Endothelial cell of umbilical vein (primary cell): ENCODE results near the gene MASP2. TPM values are rescaled to one million over a fixed set of nuclear protein-coding genes. Genes with fewer than 3 reads are reported as not detected.

Experiments used
- BruUV-seq: library from RNA; stranded (reverse); fragments of 400-500 nt; replicated peaks from 2 replicates; lab custom pipeline; 2021; lab: Mats Ljungman, UMichigan
- CTCF ChIA-PET: fragments of 300-600, 350-600 bp; sonication (Branson Sonifier 250); formaldehyde crosslinking; loops from one replicate; lab custom pipeline; 2021; ENCODE audit warnings: antibody characterized with exemption, inconsistent platforms; lab: Charles Lee
- POLR2A ChIA-PET: fragments of 300-600, 350-600 bp; sonication (Branson Sonifier 250); formaldehyde crosslinking; loops from one replicate; lab custom pipeline; 2021; ENCODE audit warnings: antibody characterized with exemption, inconsistent platforms; lab: Charles Lee
- DNase-seq: peaks from one replicate; pipeline ENCODE4 v3.0.0-alpha.2; 2011; ENCODE audit warnings: low read depth, low spot score
- FAIRE-seq: peaks from 2 replicates; lab custom pipeline; 2011; peaks lifted over from hg19 to GRCh38; lab: Jason Lieb, UNC
- H2AFZ ChIP-seq: 2 replicates; pipeline ENCODE4 v1.6.0; 2012; ENCODE audit warnings: low read depth, low read length, control low read depth, inconsistent platforms
- H3K27ac ChIP-seq: 2 replicates; pipeline ENCODE4 v1.5.1; 2011; ENCODE audit warnings: low read depth, mild to moderate bottlenecking, control low read depth, low read length, moderate library complexity; ENCODE audit not compliant: insufficient read depth
- H3K27me3 ChIP-seq, 2 experiments: 2 replicates each; pipeline versions ENCODE4 v1.6.0 to v1.6.1; 2011; ENCODE audit warnings: low read length in 2 of 2, mixed read lengths in 1 of 2; ENCODE audit not compliant: control insufficient read depth in 2 of 2, insufficient read depth in 2 of 2
- H3K36me3 ChIP-seq, 2 experiments: 2 replicates in 1 of 2; 3 replicates in 1 of 2; pipeline ENCODE4 v1.5.1; 2011; ENCODE audit warnings: low read length in 2 of 2, mild to moderate bottlenecking in 1 of 2, moderate library complexity in 1 of 2; ENCODE audit not compliant: control insufficient read depth in 2 of 2, insufficient read depth in 2 of 2; ENCODE audit errors: extremely low read depth in 1 of 2
- H3K4me1 ChIP-seq: 3 replicates; pipeline ENCODE4 v1.5.1; 2011; ENCODE audit warnings: mild to moderate bottlenecking, low read length; ENCODE audit not compliant: control insufficient read depth, insufficient read depth; ENCODE audit errors: extremely low read depth
- H3K4me2 ChIP-seq: 2 replicates; pipeline ENCODE4 v1.6.1; 2011; ENCODE audit warnings: low read length, control low read depth, mixed read lengths; ENCODE audit not compliant: insufficient read depth
- H3K4me3 ChIP-seq, 3 experiments: fragments of 200-600 bp in 1 of 3; sonication (generic), shearing (Covaris generic) in 1 of 3; replicated peaks in 1 of 3; 2 replicates each; pipeline ENCODE4 v1.5.1; 2011 to 2016; ENCODE audit warnings: control low read depth in 3 of 3, low read length in 3 of 3, mild to moderate bottlenecking in 2 of 3, inconsistent platforms in 1 of 3, low read depth in 1 of 3, moderate library complexity in 1 of 3; ENCODE audit not compliant: insufficient read depth in 1 of 3
- H3K79me2 ChIP-seq: 2 replicates; pipeline ENCODE4 v1.6.0; 2012; ENCODE audit warnings: low read length, inconsistent platforms; ENCODE audit not compliant: control insufficient read depth, insufficient read depth
- H3K9ac ChIP-seq: replicated peaks from 2 replicates; pipeline ENCODE3; 2011; ENCODE audit warnings: low read length, control low read depth; ENCODE audit not compliant: insufficient read depth; ENCODE audit errors: extremely low read depth
- H3K9me1 ChIP-seq: replicated peaks from 3 replicates; pipeline ENCODE4 v1.6.0; 2011; ENCODE audit warnings: mild to moderate bottlenecking, low read length; ENCODE audit not compliant: control insufficient read depth, insufficient read depth; ENCODE audit errors: extremely low read depth
- H3K9me3 ChIP-seq: replicated peaks from 2 replicates; pipeline ENCODE4 v1.5.1; 2012; ENCODE audit warnings: low read length, inconsistent platforms; ENCODE audit not compliant: control insufficient read depth, insufficient read depth
- H4K20me1 ChIP-seq: replicated peaks from 2 replicates; pipeline ENCODE3; 2011; ENCODE audit warnings: mild to moderate bottlenecking, low read length; ENCODE audit not compliant: control insufficient read depth, insufficient read depth; ENCODE audit errors: extremely low read depth
- CTCF ChIP-seq, 2 donors: IDR thresholded peaks; 1 replicate in 1 of 2; 2 replicates in 1 of 2; pipeline ENCODE4 v1.5.1; 2011; ENCODE audit warnings: low read length in 2 of 2, mild to moderate bottlenecking in 2 of 2, moderate library complexity in 2 of 2, control low read depth in 1 of 2, inconsistent platforms in 1 of 2, low read depth in 1 of 2; ENCODE audit not compliant: insufficient read depth in 1 of 2; ENCODE audit errors: extremely low read depth in 1 of 2
- EZH2 ChIP-seq: IDR thresholded peaks from 2 replicates; pipeline ENCODE4 v1.6.1; 2012; ENCODE audit warnings: borderline replicate concordance, low read depth, mild to moderate bottlenecking, moderate library complexity, low read length, inconsistent platforms; ENCODE audit not compliant: severe bottlenecking
- FOS ChIP-seq: IDR thresholded peaks from 2 replicates; pipeline ENCODE4 v1.6.1; 2011; ENCODE audit warnings: mild to moderate bottlenecking, low read length, moderate library complexity, borderline replicate concordance; ENCODE audit not compliant: insufficient read depth
- GATA2 ChIP-seq: IDR thresholded peaks from 2 replicates; pipeline ENCODE4 v1.7.0; 2011; ENCODE audit warnings: low read depth, mild to moderate bottlenecking, moderate library complexity, mixed read lengths, low read length; ENCODE audit not compliant: insufficient read length, insufficient read depth
- JUN ChIP-seq: IDR thresholded peaks from 2 replicates; pipeline ENCODE4 v1.6.1; 2011; ENCODE audit warnings: borderline replicate concordance, low read depth; ENCODE audit not compliant: insufficient read length, insufficient read depth
- MAX ChIP-seq: IDR thresholded peaks from 2 replicates; pipeline ENCODE4 v1.6.1; 2011; ENCODE audit not compliant: insufficient read depth, insufficient read length
- MYC ChIP-seq: IDR thresholded peaks from one replicate; pipeline ENCODE4 v1.6.1; 2011; ENCODE audit warnings: mild to moderate bottlenecking, low read depth, low read length
- POLR2A ChIP-seq: IDR thresholded peaks from 2 replicates; pipeline ENCODE4 v1.6.1; 2012; ENCODE audit warnings: low read depth, mild to moderate bottlenecking, control low read depth, low read length
- POLR2AphosphoS5 ChIP-seq: IDR thresholded peaks from 2 replicates; pipeline ENCODE4 v1.6.1; 2012; ENCODE audit warnings: low read depth, mild to moderate bottlenecking, control low read depth, low read length, moderate library complexity; ENCODE audit not compliant: insufficient read depth
- dilution Hi-C: fragments of 300-500 bp; cut with MboI; formaldehyde crosslinking; loops from one replicate; pipeline ENCODE4 v1.15.0; 2019; ENCODE audit warnings: low sequenced_read_pairs; ENCODE audit not compliant: extremely low pct_ligation_motif_present
- intact Hi-C: fragments of 100-400 bp; cut with micrococcal nuclease; formaldehyde crosslinking; loops from one replicate; pipeline ENCODE4 v1.10.0; 2022
- polyA plus RNA-seq, 4 experiments: library from polyadenylated mRNA; depleted of rRNA in 3 of 4; stranded (reverse) in 3 of 4; unstranded in 1 of 4; fragments of >200 nt; gene quantifications; 2 replicates each; pipeline versions ENCODE4 v1.2.1 to v1.2.3, GENCODE V29; 2011 to 2012; ENCODE audit warnings: missing spikeins in 1 of 4
- total RNA-seq: library from RNA; stranded (reverse); gene quantifications from 2 replicates; pipeline ENCODE4 v1.2.3, GENCODE V29; 2021

MASP2 gene
- total and polyA plus RNA-seq, 2 donors (not counting 3 experiments of a cell fraction or from before 2014, with no cell fraction given): 0.53 TPM; not detected in 1

- dilution Hi-C loops: no loop called here
- no peak for FAIRE-seq
- CTCF ChIA-PET: interaction anchor here (3.1 kb wide), 1 partner anchor 21 kb away, joined by 21 read pairs; no protein-coding TSS in a partner anchor
Observed at GRCh38 chr1:11058595-11059154, 11.6 kb upstream of the MASP2 start.

More at GRCh38 chr1:11058595-11059154, 11.6 kb upstream of the MASP2 start:
- Histone ChIP-seq H3K27ac (no peak overlapping the region), H3K9me3 (no peaks in the 10 kb centered on the region), H3K36me3 (peaks cover 0 to 14% of the 10 kb centered on the region in 2 experiments), H4K20me1 (no peaks in the 10 kb centered on the region), H3K4me1 (peaks cover 13% of the 10 kb centered on the region), H3K9me1 (no peaks in the 10 kb centered on the region), H3K79me2 (peaks cover 20% of the 10 kb centered on the region), H3K4me3 (peak overlapping the region; percentile 56 to 89 (median 71)), H2AFZ (peak overlapping the region; percentile 8), H3K4me2 (peak overlapping the region; percentile 58), H3K9ac (peak overlapping the region; percentile 57), H3K27me3 (no peaks in the 10 kb centered on the region)
- DNase-seq: no peak
- no peak for TF ChIP-seq JUN
- no peak for TF ChIP-seq CTCF (IDR thresholded peaks at IDR 0.05; ENCODE audit: extremely low read depth in 1 of 2, insufficient read depth in 1 of 2, low read depth in 1 of 2, low read length in 2 of 2)
- no peak for TF ChIP-seq EZH2
- no peak for TF ChIP-seq POLR2AphosphoS5
- no peak for TF ChIP-seq POLR2A
- no peak for TF ChIP-seq GATA2
- no peak for TF ChIP-seq MAX
- no peak for TF ChIP-seq MYC
- TF ChIP-seq FOS: no peak
- BruUV-seq: no TSS peak
- intact Hi-C loops: no loop called here
- POLR2A ChIA-PET: no interaction called here
